ENCODE data around the gene SLC16A1. TPM values are rescaled to one million over a fixed set of nuclear protein-coding genes. Genes with fewer than 3 reads are reported as not detected.

Gene SLC16A1
- total RNA-seq, 1 donor from 2014 or later: 75.8 TPM

DNA sequence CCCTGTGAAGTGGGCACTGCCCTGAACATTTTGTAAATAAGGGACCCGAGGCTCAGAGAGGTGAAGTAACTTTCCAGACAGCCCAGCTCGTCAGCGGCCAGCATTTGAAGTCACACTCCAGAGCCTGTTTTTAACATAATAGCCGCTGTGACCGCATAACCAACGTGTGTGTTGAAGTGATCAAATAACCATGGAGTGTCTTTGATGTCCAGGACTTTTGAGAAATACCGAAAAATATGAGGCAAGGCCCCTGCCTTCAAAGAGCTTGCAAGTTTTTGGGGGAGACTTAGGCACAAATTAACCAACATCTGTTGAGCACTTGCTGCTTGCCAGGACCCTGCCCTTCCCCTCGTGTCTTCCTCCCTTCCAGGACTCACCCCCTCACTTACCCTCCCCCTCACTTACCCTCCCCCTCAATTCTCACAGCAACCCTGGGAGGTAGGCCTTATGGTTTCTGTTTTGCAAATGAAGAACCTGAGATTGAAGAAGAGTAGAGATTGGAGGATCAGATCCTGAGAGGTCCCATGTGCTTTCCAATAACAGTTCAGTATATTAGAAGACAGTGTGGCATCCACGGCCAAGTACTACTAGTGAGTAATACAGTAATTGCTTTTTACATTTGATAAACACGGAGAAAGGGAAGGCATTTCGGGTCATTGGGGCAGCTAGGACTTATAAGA lies 1.3 kb upstream of the SLC16A1 start:
- Mint-ChIP-seq H3K36me3 (ENCODE audit: low read depth) (peaks cover 54% of the 10 kb centered on the region), H3K4me1 (ENCODE audit: low read depth) (peaks cover 51% of the 10 kb centered on the region), H3K27ac (peak overlapping the region; percentile 100)

DNA sequence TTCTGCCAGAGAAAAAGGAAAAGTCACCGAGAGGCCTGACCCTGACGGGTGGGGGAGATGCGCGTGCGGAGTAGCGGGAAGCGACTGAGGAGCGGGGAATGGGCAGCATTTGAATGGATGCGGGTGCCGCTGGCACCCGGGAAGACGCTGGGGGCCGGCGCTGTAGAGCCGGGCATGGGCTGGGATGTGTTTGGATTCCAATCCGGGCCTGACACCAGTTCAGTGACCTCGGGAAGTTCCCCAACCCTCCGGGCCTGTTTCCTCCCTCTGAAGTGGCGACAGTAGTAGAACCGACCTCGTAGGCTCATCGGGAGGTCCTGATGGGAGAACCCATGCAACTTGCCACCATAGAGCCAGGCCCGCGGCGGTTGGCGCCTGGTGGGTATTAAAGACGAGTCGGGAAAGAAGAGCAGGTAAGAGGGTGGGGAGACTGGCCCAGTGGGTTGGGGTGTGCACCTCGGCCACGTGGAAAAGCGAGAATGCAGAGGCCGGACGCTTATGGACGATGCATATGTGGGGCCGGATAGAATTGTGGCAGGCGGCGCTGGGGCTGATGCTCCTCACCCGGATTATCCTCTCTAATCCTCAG lies 642 bp upstream of the SLC16A1 start:
- H3K4me3 Mint-ChIP-seq (ENCODE audit: low read depth): peak overlapping the region; percentile 100
- H3K9me3 Mint-ChIP-seq: no peaks in the 10 kb centered on the region
- no peaks in the 10 kb centered on the region for H3K27me3 Mint-ChIP-seq (ENCODE audit: low read depth)
- peak overlapping the region; percentile 100 for H3K27ac Mint-ChIP-seq
- H3K4me1 Mint-ChIP-seq (ENCODE audit: low read depth): peaks cover 54% of the 10 kb centered on the region
- peak; percentile 42 for DNase-seq (ENCODE audit: low spot score)
- peaks cover 53% of the 10 kb centered on the region for H3K36me3 Mint-ChIP-seq (ENCODE audit: low read depth)
- intact Hi-C loops (cut with micrococcal nuclease): loop anchor here (1.0 to 2.0 kb wide), 4 partner anchors 52 to 972 kb away; partner anchors contain the start of genes CAPZA1, HIPK1 and ST7L

More for the DNA sequence above, 1.3 kb upstream of the SLC16A1 start:
- DNase-seq (ENCODE audit: low spot score): peak; percentile 44
- intact Hi-C loops (cut with micrococcal nuclease): loop anchor here (2.0 kb wide), 3 partner anchors 240 to 972 kb away; partner anchors contain the start of genes CAPZA1, HIPK1 and ST7L
- Mint-ChIP-seq H3K9me3 (no peaks in the 10 kb centered on the region), H3K27me3 (ENCODE audit: low read depth) (no peaks in the 10 kb centered on the region), H3K4me3 (ENCODE audit: low read depth) (peak overlapping the region; percentile 100)

DNA sequence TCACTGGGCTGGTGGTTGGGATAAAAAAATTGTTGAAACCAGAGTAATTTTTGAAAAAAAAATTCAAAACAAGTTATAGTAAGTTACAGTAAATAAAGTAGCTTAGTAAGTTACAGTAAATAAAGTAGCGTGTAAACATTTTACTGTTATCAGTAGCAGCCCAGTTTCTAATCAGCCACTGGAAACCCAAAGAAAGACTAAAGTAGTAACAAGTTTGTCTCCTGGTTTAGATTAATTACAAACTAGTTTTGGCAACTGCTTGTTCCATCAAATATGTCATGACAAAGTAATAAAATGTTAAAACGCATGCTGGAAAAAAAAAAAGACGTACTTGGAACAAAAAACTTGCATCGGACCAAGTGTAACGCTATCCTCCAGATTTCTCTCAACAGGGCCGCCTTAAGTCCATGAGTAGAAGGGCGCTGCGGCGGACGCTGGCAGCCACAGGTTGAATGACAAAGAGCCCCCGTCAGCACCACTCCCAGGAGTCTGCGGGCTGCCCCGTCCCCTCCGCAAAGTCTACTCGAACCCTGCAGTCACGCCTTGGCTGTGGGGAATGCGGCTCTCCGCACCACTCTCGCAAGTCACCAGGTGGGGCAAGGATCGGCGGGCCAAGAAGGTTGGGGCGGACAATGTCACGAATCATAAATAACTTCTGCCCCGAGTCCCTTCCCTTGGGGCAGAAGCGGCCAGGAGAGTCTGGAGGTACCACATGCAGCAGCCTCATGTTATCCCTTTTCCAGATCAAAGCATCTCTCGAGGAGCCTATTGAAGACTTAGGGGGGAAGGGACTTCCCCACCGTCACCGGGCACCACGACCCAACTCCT lies 837 bp downstream of the SLC16A1 start:
- peaks cover 49% of the 10 kb centered on the region for H3K4me1 Mint-ChIP-seq (ENCODE audit: low read depth)
- intact Hi-C loops (cut with micrococcal nuclease): loop anchor here (1.0 to 2.0 kb wide), 2 partner anchors 74 to 118 kb away; partner anchors contain the start of gene LRIG2
- H3K4me3 Mint-ChIP-seq (ENCODE audit: low read depth): peak overlapping the region; percentile 100
- H3K36me3 Mint-ChIP-seq (ENCODE audit: low read depth): peaks cover 40% of the 10 kb centered on the region
- peak; percentile 61 for DNase-seq (ENCODE audit: low spot score)
- peak overlapping the region; percentile 100 for H3K27ac Mint-ChIP-seq
- no peaks in the 10 kb centered on the region for H3K27me3 Mint-ChIP-seq (ENCODE audit: low read depth)
- H3K9me3 Mint-ChIP-seq: no peaks in the 10 kb centered on the region

- intact Hi-C loops (cut with micrococcal nuclease): loop anchor here (2.0 kb wide), 1 partner anchor 119 kb away; the partner anchor contains the start of gene LRIG2
- Mint-ChIP-seq H3K27ac (peak overlapping the region; percentile 100), H3K4me1 (ENCODE audit: low read depth) (peaks cover 46% of the 10 kb centered on the region)
These were observed 1.9 kb downstream of the SLC16A1 start for GRCh38 chr1:112954017-112954650.

DNA sequence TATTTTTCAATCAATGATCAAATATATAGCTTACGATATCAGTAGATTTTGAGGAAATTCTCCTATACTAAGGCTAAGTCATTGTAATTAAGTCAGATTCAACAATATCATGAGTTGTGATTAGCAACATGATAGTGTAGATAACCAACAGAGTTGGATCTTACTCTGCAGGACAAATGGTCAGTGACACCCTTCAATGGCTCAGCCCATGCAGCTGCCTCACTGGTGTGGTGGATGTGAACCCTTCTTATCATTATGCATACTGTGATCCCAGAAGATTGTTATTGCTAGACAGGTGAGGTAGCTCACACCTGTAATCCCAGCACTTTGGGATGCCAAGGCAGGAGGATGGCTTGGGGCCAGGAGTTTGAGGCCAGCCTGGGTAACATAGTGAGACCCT lies 5.6 kb downstream of the SLC16A1 start:
- H3K4me3 Mint-ChIP-seq (ENCODE audit: low read depth): no peak overlapping the region
- intact Hi-C loops (cut with micrococcal nuclease): no loop called here
- H3K27me3 Mint-ChIP-seq (ENCODE audit: low read depth): no peaks in the 10 kb centered on the region
- peaks cover 37% of the 10 kb centered on the region for H3K36me3 Mint-ChIP-seq (ENCODE audit: low read depth)
- no peak overlapping the region for H3K27ac Mint-ChIP-seq
- no peak for DNase-seq (ENCODE audit: low spot score)
- no peaks in the 10 kb centered on the region for H3K9me3 Mint-ChIP-seq
- peaks cover 46% of the 10 kb centered on the region for H3K4me1 Mint-ChIP-seq (ENCODE audit: low read depth)

More at GRCh38 chr1:112954017-112954650, 1.9 kb downstream of the SLC16A1 start:
- H3K27me3 Mint-ChIP-seq (ENCODE audit: low read depth): no peaks in the 10 kb centered on the region
- H3K4me3 Mint-ChIP-seq (ENCODE audit: low read depth): peak overlapping the region; percentile 100
- no peak for DNase-seq (ENCODE audit: low spot score)
- peaks cover 39% of the 10 kb centered on the region for H3K36me3 Mint-ChIP-seq (ENCODE audit: low read depth)
- H3K9me3 Mint-ChIP-seq: no peaks in the 10 kb centered on the region

GRCh38 chr1:112946683-112947082 lies 9.3 kb downstream of the SLC16A1 start:
- Mint-ChIP-seq H3K9me3 (no peaks in the 10 kb centered on the region), H3K27me3 (ENCODE audit: low read depth) (no peaks in the 10 kb centered on the region), H3K27ac (no peak overlapping the region), H3K4me1 (ENCODE audit: low read depth) (peaks cover 18% of the 10 kb centered on the region), H3K4me3 (ENCODE audit: low read depth) (no peak overlapping the region), H3K36me3 (ENCODE audit: low read depth) (peaks cover 30% of the 10 kb centered on the region)
- no peak for DNase-seq (ENCODE audit: low spot score)
- intact Hi-C loops (cut with micrococcal nuclease): no loop called here

GRCh38 chr1:112939810-112940209 lies 16.2 kb downstream of the SLC16A1 start:
- Mint-ChIP-seq H3K36me3 (ENCODE audit: low read depth) (peaks cover 25% of the 10 kb centered on the region), H3K4me1 (ENCODE audit: low read depth) (peaks cover 30% of the 10 kb centered on the region), H3K9me3 (no peaks in the 10 kb centered on the region), H3K4me3 (ENCODE audit: low read depth) (no peak overlapping the region), H3K27ac (no peak overlapping the region), H3K27me3 (ENCODE audit: low read depth) (no peaks in the 10 kb centered on the region)
- no peak for DNase-seq (ENCODE audit: low spot score)
- intact Hi-C loops (cut with micrococcal nuclease): no loop called here

DNA sequence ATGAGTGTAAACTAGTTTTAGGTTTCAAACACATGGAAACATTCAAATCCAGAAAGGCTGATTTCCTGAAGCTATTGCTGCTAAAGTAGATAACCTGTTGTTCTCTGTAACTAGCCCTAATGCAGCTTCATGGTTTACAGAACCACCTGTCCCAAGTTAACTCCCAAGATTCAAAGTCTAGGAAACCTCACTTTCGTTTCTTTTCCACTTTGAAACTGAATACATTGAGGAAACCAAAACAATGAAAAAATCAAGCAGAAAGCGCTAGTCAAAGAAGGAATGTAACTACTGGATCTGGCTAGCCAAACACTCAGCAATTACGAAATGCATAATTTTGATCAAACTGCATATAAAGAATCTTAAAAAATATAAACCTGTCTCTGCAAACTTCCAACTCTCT lies 17.8 kb downstream of the SLC16A1 start:
- H3K36me3 Mint-ChIP-seq (ENCODE audit: low read depth): peaks cover 26% of the 10 kb centered on the region
- peaks cover 39% of the 10 kb centered on the region for H3K4me1 Mint-ChIP-seq (ENCODE audit: low read depth)
- intact Hi-C loops (cut with micrococcal nuclease): no loop called here
- no peak overlapping the region for H3K27ac Mint-ChIP-seq
- no peak for DNase-seq (ENCODE audit: low spot score)
- no peaks in the 10 kb centered on the region for H3K27me3 Mint-ChIP-seq (ENCODE audit: low read depth)
- no peaks in the 10 kb centered on the region for H3K9me3 Mint-ChIP-seq
- no peak overlapping the region for H3K4me3 Mint-ChIP-seq (ENCODE audit: low read depth)

DNA sequence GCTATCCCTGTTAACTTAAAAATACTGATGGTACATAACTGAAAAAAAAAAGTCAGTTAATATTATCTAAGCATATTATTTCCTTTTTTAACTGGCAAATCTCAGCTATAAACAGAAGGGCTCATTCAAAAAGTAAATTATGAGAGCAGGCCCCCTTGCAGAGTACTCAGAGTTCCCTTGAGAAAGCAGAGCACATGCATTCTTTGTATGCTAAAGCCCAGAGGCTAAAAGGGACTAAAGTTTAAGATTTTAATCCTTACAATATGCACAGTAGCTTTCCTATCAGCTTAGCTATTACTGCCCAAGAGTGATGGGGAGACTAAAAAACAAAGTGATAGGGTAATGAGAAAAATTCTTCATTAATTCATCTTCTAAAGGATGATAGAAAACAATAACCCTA lies 18.5 kb downstream of the SLC16A1 start:
- Mint-ChIP-seq H3K27ac (no peak overlapping the region), H3K9me3 (no peaks in the 10 kb centered on the region)

GRCh38 chr1:112937070-112937469 lies 18.9 kb downstream of the SLC16A1 start:
- Mint-ChIP-seq H3K36me3 (ENCODE audit: low read depth) (peaks cover 19% of the 10 kb centered on the region), H3K27me3 (ENCODE audit: low read depth) (no peaks in the 10 kb centered on the region), H3K4me1 (ENCODE audit: low read depth) (peaks cover 39% of the 10 kb centered on the region), H3K4me3 (ENCODE audit: low read depth) (no peak overlapping the region), H3K27ac (no peak overlapping the region), H3K9me3 (no peaks in the 10 kb centered on the region)
- DNase-seq (ENCODE audit: low spot score): no peak
- intact Hi-C loops (cut with micrococcal nuclease): no loop called here

More for the DNA sequence above, 18.5 kb downstream of the SLC16A1 start:
- Mint-ChIP-seq H3K4me1 (ENCODE audit: low read depth) (peaks cover 39% of the 10 kb centered on the region), H3K36me3 (ENCODE audit: low read depth) (peaks cover 19% of the 10 kb centered on the region), H3K4me3 (ENCODE audit: low read depth) (no peak overlapping the region), H3K27me3 (ENCODE audit: low read depth) (no peaks in the 10 kb centered on the region)
- intact Hi-C loops (cut with micrococcal nuclease): no loop called here
- no peak for DNase-seq (ENCODE audit: low spot score)

DNA sequence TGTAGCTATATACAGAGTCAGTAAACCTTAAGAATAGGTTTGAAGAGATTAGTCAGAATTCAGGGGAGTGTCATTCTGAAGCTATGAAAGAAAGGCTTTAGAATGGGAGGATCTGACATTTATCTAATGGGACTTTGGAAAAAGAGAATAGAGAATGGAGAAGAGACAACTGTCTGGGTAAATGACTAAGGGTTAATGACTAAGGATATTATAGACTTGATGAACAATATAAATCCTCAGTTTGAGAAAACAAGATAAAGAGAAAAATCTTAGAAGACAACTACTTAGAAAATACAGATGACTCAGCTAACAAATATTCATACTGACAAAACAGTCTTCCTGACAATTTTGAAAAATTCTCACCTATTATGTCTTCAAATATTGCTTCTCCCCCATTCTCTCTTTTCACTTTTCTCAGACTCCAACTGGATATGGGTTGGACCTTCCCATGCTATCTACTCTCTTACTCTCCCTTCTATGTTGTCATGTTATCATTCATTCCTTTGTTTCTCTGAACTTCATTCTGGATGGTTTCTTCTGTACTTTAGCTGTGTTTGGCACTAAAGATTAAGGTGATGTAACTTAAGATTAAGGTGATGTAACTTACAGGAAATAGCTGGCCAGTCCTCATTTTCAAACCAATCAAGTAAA lies 20.4 kb downstream of the SLC16A1 start:
- intact Hi-C loops (cut with micrococcal nuclease): no loop called here
- DNase-seq (ENCODE audit: low spot score): no peak
- Mint-ChIP-seq H3K36me3 (ENCODE audit: low read depth) (peaks cover 18% of the 10 kb centered on the region), H3K9me3 (no peaks in the 10 kb centered on the region), H3K27me3 (ENCODE audit: low read depth) (no peaks in the 10 kb centered on the region), H3K4me3 (ENCODE audit: low read depth) (peak overlapping the region; percentile 28), H3K4me1 (ENCODE audit: low read depth) (peaks cover 39% of the 10 kb centered on the region), H3K27ac (peak overlapping the region; percentile 44)

DNA sequence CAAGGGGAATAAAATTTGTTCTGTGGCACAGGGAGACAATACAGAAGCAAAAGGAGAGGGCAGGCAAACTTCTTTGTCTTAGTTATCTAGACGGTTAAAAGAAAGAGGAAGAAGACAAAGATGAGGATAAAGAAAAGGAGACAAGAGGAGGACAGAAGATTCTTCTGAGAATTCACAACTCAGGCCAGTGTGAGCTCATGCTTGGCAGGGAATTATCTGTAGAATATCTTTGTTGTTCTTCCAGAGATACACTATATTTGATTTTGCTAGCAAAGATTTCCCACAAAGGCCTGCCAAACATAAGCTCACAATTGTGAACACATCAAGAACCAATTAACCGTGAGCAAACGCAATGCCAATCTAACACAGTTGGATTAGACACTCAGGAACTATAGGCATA lies 21.4 kb downstream of the SLC16A1 start:
- H3K27ac Mint-ChIP-seq: peak overlapping the region; percentile 12
- H3K27me3 Mint-ChIP-seq (ENCODE audit: low read depth): no peaks in the 10 kb centered on the region
- peaks cover 39% of the 10 kb centered on the region for H3K4me1 Mint-ChIP-seq (ENCODE audit: low read depth)
- DNase-seq (ENCODE audit: low spot score): no peak
- H3K9me3 Mint-ChIP-seq: no peaks in the 10 kb centered on the region
- peaks cover 18% of the 10 kb centered on the region for H3K36me3 Mint-ChIP-seq (ENCODE audit: low read depth)
- peak overlapping the region; percentile 2 for H3K4me3 Mint-ChIP-seq (ENCODE audit: low read depth)
- intact Hi-C loops (cut with micrococcal nuclease): no loop called here
